HepG2 (cell line): ENCODE data around the gene CDAN1. TPM values are rescaled to one million over a fixed set of nuclear protein-coding genes. Genes with fewer than 3 reads are reported as not detected.
A peak's percentile ranks its signal among the peaks of the same experiment; 100 is the strongest.

Experiments
- ATF6 ChIP-seq: sonication (generic); formaldehyde crosslinking; conservative IDR thresholded peaks from 2 replicates; pipeline ENCODE4 v1.4.0; 2020; ENCODE audit warnings: missing genetic modification reagents
- FOXP1 ChIP-seq, 2 experiments: fragments of 450-650 bp in 1 of 2; IDR thresholded peaks; 2 replicates each; pipeline ENCODE4 v1.6.1; 2017 to 2018; ENCODE audit warnings: antibody characterized with exemption in 1 of 2
- HMGA1 ChIP-seq: sonication (generic); formaldehyde crosslinking; conservative IDR thresholded peaks from 2 replicates; pipeline ENCODE4 v1.4.0; 2020; ENCODE audit warnings: missing genetic modification reagents
- HOXD1 ChIP-seq: sonication (generic); formaldehyde crosslinking; IDR thresholded peaks from 2 replicates; pipeline ENCODE4 v1.5.0; 2020; ENCODE audit warnings: missing genetic modification reagents
- MBNL3 ChIP-seq: fragments of 250-450 bp; sonication (Bioruptor Pico); conservative IDR thresholded peaks from 2 replicates; pipeline ENCODE4 v1.8.0; 2022; ENCODE audit warnings: mild to moderate bottlenecking, inconsistent platforms
- MED13 ChIP-seq: sonication (generic); formaldehyde crosslinking; IDR thresholded peaks from 2 replicates; pipeline ENCODE4 v1.5.0; 2020; ENCODE audit warnings: missing genetic modification reagents
- NCOA5 ChIP-seq: sonication (generic); formaldehyde crosslinking; IDR thresholded peaks from 2 replicates; pipeline ENCODE4 v1.4.0; 2020; ENCODE audit warnings: missing genetic modification reagents
- PBX2 ChIP-seq: IDR thresholded peaks from 2 replicates; pipeline ENCODE4 v1.6.1; 2016; ENCODE audit warnings: control low read depth
- ZMAT3 ChIP-seq: sonication (generic); formaldehyde crosslinking; conservative IDR thresholded peaks from 2 replicates; pipeline ENCODE4 v1.7.0; 2021; ENCODE audit warnings: missing genetic modification reagents
- ZNF274 ChIP-seq: sonication (generic); formaldehyde crosslinking; IDR thresholded peaks from 2 replicates; pipeline ENCODE4 v1.5.1; 2020; ENCODE audit warnings: mild to moderate bottlenecking, missing genetic modification reagents
- ZNF281 ChIP-seq: sonication (generic); formaldehyde crosslinking; IDR thresholded peaks from 2 replicates; pipeline ENCODE4 v1.4.0; 2020; ENCODE audit warnings: missing genetic modification reagents, borderline replicate concordance
- polyA plus RNA-seq, 8 experiments: library from polyadenylated mRNA; depleted of rRNA in 3 of 8; stranded (reverse) in 7 of 8; unstranded in 1 of 8; fragments of >200 nt; fragmentation: Illumina TruSeq in 4 of 8; extraction: Trizol in 4 of 8; gene quantifications; 2 replicates each; pipeline versions ENCODE4 v1.2.1 to v1.2.3, GENCODE V29; 2011 to 2016; ENCODE audit warnings: low read depth in 4 of 8, missing spikeins in 1 of 8, mixed read lengths in 1 of 8; ENCODE audit not compliant: insufficient read depth in 1 of 8
- total RNA-seq, 5 experiments: library from RNA; depleted of rRNA; stranded (reverse); fragments of >200 nt; fragmentation: Illumina TruSeq; extraction: Trizol; gene quantifications; 2 replicates each; pipeline ENCODE4 v1.2.3, GENCODE V29; 2016; ENCODE audit warnings: low read depth in 1 of 5
- TF ChIP-seq, protein P1 (sequence below): sonication (generic); formaldehyde crosslinking; IDR thresholded peaks from 2 replicates; pipeline ENCODE4 v1.4.0; 2020; ENCODE audit warnings: mild to moderate bottlenecking, missing genetic modification reagents, borderline replicate concordance
- TF ChIP-seq, protein P2 (sequence below): sonication (generic); formaldehyde crosslinking; IDR thresholded peaks from 2 replicates; pipeline ENCODE4 v1.8.0; 2022; ENCODE audit warnings: mild to moderate bottlenecking, missing genetic modification reagents
- TF ChIP-seq, protein P3 (sequence below): sonication (generic); formaldehyde crosslinking; IDR thresholded peaks from 2 replicates; pipeline ENCODE4 v1.5.1; 2020; ENCODE audit warnings: missing genetic modification reagents, mild to moderate bottlenecking, borderline replicate concordance

Gene CDAN1
- total and polyA plus RNA-seq, 2 of the 13 experiments (the other 11 are each of a cell fraction or from before 2014, with no cell fraction given) = 5.0 to 16.1 TPM

DNA sequence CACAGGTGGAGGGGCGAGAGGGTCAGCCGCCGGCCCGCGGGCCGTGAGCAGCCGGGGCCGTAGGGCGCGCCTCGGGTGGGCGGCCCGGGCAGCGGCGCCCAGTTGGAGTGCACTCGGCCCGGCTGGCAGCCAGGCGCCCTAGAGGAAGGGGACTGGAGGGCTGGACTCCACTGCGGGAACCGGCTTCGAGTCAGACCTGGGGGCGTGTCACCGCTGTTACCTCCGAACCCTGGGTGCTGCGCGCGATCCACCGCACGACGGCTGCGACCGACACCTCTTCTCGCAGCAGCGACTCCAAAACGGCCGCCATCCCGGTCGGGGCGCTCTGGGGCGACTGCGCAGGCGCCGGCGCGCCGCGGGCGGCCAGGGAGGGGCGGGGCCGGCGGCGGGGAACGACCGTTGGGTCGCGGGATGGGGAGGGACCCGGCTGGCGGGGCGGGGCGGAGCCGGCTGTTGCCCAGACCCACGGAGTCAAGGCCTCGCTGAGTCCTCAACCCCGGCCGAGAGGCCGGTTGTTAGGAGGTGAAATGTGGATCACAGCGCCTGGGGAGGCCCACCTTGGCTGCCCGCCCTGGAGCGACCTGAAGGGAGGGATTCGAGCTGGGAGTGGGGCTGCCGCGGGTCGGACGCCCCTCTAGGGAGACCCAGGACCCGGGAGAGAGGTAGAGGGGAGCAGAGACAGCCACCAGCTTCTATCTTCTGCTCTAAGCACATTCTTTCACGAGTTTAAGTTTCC is at the start of gene CDAN1 (continued):
- TF ChIP-seq, protein P1, sequence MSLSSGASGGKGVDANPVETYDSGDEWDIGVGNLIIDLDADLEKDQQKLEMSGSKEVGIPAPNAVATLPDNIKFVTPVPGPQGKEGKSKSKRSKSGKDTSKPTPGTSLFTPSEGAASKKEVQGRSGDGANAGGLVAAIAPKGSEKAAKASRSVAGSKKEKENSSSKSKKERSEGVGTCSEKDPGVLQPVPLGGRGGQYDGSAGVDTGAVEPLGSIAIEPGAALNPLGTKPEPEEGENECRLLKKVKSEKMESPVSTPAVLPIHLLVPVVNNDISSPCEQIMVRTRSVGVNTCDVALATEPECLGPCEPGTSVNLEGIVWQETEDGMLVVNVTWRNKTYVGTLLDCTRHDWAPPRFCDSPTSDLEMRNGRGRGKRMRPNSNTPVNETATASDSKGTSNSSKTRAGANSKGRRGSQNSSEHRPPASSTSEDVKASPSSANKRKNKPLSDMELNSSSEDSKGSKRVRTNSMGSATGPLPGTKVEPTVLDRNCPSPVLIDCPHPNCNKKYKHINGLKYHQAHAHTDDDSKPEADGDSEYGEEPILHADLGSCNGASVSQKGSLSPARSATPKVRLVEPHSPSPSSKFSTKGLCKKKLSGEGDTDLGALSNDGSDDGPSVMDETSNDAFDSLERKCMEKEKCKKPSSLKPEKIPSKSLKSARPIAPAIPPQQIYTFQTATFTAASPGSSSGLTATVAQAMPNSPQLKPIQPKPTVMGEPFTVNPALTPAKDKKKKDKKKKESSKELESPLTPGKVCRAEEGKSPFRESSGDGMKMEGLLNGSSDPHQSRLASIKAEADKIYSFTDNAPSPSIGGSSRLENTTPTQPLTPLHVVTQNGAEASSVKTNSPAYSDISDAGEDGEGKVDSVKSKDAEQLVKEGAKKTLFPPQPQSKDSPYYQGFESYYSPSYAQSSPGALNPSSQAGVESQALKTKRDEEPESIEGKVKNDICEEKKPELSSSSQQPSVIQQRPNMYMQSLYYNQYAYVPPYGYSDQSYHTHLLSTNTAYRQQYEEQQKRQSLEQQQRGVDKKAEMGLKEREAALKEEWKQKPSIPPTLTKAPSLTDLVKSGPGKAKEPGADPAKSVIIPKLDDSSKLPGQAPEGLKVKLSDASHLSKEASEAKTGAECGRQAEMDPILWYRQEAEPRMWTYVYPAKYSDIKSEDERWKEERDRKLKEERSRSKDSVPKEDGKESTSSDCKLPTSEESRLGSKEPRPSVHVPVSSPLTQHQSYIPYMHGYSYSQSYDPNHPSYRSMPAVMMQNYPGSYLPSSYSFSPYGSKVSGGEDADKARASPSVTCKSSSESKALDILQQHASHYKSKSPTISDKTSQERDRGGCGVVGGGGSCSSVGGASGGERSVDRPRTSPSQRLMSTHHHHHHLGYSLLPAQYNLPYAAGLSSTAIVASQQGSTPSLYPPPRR (CRISPR knock-in tag) = no peak
- no peak for TF ChIP-seq ZNF281 (CRISPR knock-in tag)
- TF ChIP-seq FOXP1 (IDR thresholded peaks at IDR 0.05) = no peak
- TF ChIP-seq FOXP1 (CRISPR knock-in tag; IDR thresholded peaks at IDR 0.05) = no peak
- no peak for TF ChIP-seq ZMAT3 (CRISPR knock-in tag)
- TF ChIP-seq HMGA1 (CRISPR knock-in tag) = no peak
- no peak for TF ChIP-seq NCOA5 (CRISPR knock-in tag)
- no peak for TF ChIP-seq MED13 (CRISPR knock-in tag)
- TF ChIP-seq, protein P2, sequence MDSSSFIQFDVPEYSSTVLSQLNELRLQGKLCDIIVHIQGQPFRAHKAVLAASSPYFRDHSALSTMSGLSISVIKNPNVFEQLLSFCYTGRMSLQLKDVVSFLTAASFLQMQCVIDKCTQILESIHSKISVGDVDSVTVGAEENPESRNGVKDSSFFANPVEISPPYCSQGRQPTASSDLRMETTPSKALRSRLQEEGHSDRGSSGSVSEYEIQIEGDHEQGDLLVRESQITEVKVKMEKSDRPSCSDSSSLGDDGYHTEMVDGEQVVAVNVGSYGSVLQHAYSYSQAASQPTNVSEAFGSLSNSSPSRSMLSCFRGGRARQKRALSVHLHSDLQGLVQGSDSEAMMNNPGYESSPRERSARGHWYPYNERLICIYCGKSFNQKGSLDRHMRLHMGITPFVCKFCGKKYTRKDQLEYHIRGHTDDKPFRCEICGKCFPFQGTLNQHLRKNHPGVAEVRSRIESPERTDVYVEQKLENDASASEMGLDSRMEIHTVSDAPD (CRISPR knock-in tag) = no peak
- TF ChIP-seq ATF6 = no peak
- TF ChIP-seq, protein P3, sequence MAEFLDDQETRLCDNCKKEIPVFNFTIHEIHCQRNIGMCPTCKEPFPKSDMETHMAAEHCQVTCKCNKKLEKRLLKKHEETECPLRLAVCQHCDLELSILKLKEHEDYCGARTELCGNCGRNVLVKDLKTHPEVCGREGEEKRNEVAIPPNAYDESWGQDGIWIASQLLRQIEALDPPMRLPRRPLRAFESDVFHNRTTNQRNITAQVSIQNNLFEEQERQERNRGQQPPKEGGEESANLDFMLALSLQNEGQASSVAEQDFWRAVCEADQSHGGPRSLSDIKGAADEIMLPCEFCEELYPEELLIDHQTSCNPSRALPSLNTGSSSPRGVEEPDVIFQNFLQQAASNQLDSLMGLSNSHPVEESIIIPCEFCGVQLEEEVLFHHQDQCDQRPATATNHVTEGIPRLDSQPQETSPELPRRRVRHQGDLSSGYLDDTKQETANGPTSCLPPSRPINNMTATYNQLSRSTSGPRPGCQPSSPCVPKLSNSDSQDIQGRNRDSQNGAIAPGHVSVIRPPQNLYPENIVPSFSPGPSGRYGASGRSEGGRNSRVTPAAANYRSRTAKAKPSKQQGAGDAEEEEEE (CRISPR knock-in tag) = peak; percentile 47; the same call in 1 of the 2 replicates
- TF ChIP-seq MBNL3 (CRISPR knock-in tag) = no peak
- no peak for TF ChIP-seq HOXD1 (CRISPR knock-in tag)
- no peak; the same call in 1 of the 2 replicates for TF ChIP-seq ZNF274 (CRISPR knock-in tag)
- TF ChIP-seq PBX2 (CRISPR knock-in tag) = no peak
